Keratinocyte (primary cell): ENCODE results near the gene TMEM132D. TPM values are rescaled to one million over a fixed set of nuclear protein-coding genes. Genes with fewer than 3 reads are reported as not detected.

Source experiments
- DNase-seq: peaks from one replicate; pipeline ENCODE4 v3.0.0-alpha.2; 2011; ENCODE audit warnings: low read depth, missing footprints, low spot score
- FAIRE-seq: peaks from 2 replicates; lab custom pipeline; 2011; peaks lifted over from hg19 to GRCh38; lab: Jason Lieb, UNC
- H2AFZ ChIP-seq: 2 replicates; pipeline ENCODE4 v1.6.0; 2012; ENCODE audit warnings: low read length, control low read depth, inconsistent platforms; ENCODE audit not compliant: control insufficient read depth
- H3K27ac ChIP-seq: 2 replicates; pipeline ENCODE4 v1.5.1; 2011; ENCODE audit warnings: low read length; ENCODE audit not compliant: control insufficient read depth, insufficient read depth
- H3K27me3 ChIP-seq: 3 replicates; pipeline ENCODE4 v1.6.0; 2011; ENCODE audit warnings: low read length; ENCODE audit not compliant: control insufficient read depth, insufficient read depth; ENCODE audit errors: extremely low read depth
- H3K36me3 ChIP-seq, 2 experiments: 2 replicates in 1 of 2; 3 replicates in 1 of 2; pipeline ENCODE4 v1.5.1; 2011; ENCODE audit warnings: low read length in 2 of 2, mild to moderate bottlenecking in 1 of 2; ENCODE audit not compliant: control insufficient read depth in 2 of 2, insufficient read depth in 2 of 2; ENCODE audit errors: extremely low read depth in 1 of 2
- H3K4me1 ChIP-seq: 3 replicates; pipeline ENCODE4 v1.5.1; 2011; ENCODE audit warnings: low read length; ENCODE audit not compliant: control insufficient read depth, insufficient read depth; ENCODE audit errors: extremely low read depth
- H3K4me2 ChIP-seq: 3 replicates; pipeline ENCODE4 v1.6.0; 2011; ENCODE audit warnings: low read depth, low read length; ENCODE audit not compliant: control insufficient read depth, insufficient read depth; ENCODE audit errors: extremely low read depth
- H3K4me3 ChIP-seq, 3 experiments: fragments of 200-600 bp in 1 of 3; sonication (generic) in 1 of 3; 2 replicates in 2 of 3; 3 replicates in 1 of 3; pipeline ENCODE4 v1.5.1; 2011 to 2016; ENCODE audit warnings: low read length in 3 of 3, mild to moderate bottlenecking in 3 of 3, control low read depth in 2 of 3, inconsistent platforms in 1 of 3, low read depth in 1 of 3, mixed read lengths in 1 of 3, mixed run types in 1 of 3, moderate library complexity in 1 of 3; ENCODE audit not compliant: control insufficient read depth in 2 of 3, insufficient read depth in 2 of 3; ENCODE audit errors: extremely low read depth in 1 of 3
- H3K79me2 ChIP-seq: 2 replicates; pipeline ENCODE4 v1.6.0; 2012; ENCODE audit warnings: low read length; ENCODE audit not compliant: control insufficient read depth, insufficient read depth
- H3K9ac ChIP-seq: 3 replicates; pipeline ENCODE4 v1.6.0; 2011; ENCODE audit warnings: low read length; ENCODE audit not compliant: control insufficient read depth, insufficient read depth; ENCODE audit errors: extremely low read depth
- H3K9me1 ChIP-seq: 3 replicates; pipeline ENCODE4 v1.6.0; 2011; ENCODE audit warnings: low read length; ENCODE audit not compliant: control insufficient read depth, insufficient read depth; ENCODE audit errors: extremely low read depth
- H3K9me3 ChIP-seq: 2 replicates; pipeline ENCODE4 v1.5.1; 2012; ENCODE audit warnings: low read depth, low read length; ENCODE audit not compliant: control insufficient read depth
- H4K20me1 ChIP-seq: 3 replicates; pipeline ENCODE4 v1.6.0; 2011; ENCODE audit warnings: low read length; ENCODE audit not compliant: control insufficient read depth, insufficient read depth; ENCODE audit errors: extremely low read depth
- CTCF ChIP-seq, 3 experiments: IDR thresholded peaks in 1 of 3; conservative IDR thresholded peaks in 1 of 3; optimal IDR thresholded peaks in 1 of 3; 2 replicates in 2 of 3; 3 replicates in 1 of 3; pipeline versions ENCODE3 to v1.5.1; 2011; ENCODE audit warnings: low read length in 3 of 3, mild to moderate bottlenecking in 3 of 3, moderate library complexity in 2 of 3, control low read depth in 1 of 3, inconsistent platforms in 1 of 3; ENCODE audit not compliant: insufficient read depth in 2 of 3; ENCODE audit errors: extremely low read depth in 1 of 3
- EZH2 ChIP-seq: IDR thresholded peaks from one replicate; pipeline ENCODE4 v1.6.1; 2012; ENCODE audit warnings: inconsistent platforms, mild to moderate bottlenecking, low read length, moderate library complexity
- dilution Hi-C: fragments of 300-500 bp; cut with MboI; formaldehyde crosslinking; loops from one replicate; pipeline ENCODE4 v1.7.0; 2020; ENCODE audit warnings: low sequenced_read_pairs; ENCODE audit not compliant: extremely low pct_ligation_motif_present
- polyA plus RNA-seq, 5 experiments: library from polyadenylated mRNA; depleted of rRNA in 3 of 5; stranded (reverse) in 3 of 5; stranded (forward) in 1 of 5; unstranded in 1 of 5; fragments of >200 nt; gene quantifications; 1 replicate in 1 of 5; 2 replicates in 3 of 5; 3 replicates in 1 of 5; pipeline versions ENCODE4 v1.2.1 to v1.2.3, GENCODE V29; 2011 to 2012; ENCODE audit warnings: missing spikeins in 2 of 5, low read depth in 1 of 5, low replicate concordance in 1 of 5

The TMEM132D gene
- polyA plus RNA-seq, 1 donor (not counting 4 experiments of a cell fraction or from before 2014, with no cell fraction given) = not detected

- dilution Hi-C loops = no loop called here
- H3K9me1 ChIP-seq = no peaks in the 10 kb centered on the region
- DNase-seq = no peak
- no peaks in the 10 kb centered on the region for H3K79me2 ChIP-seq
- H3K9me3 ChIP-seq = peaks cover 4% of the 10 kb centered on the region
- no peak overlapping the region for H3K9ac ChIP-seq
- no peak overlapping the region for H2AFZ ChIP-seq
- no peak overlapping the region for H3K4me3 ChIP-seq
- H4K20me1 ChIP-seq = no peaks in the 10 kb centered on the region
- FAIRE-seq = no peak
- TF ChIP-seq EZH2 = no peak
- no peak for TF ChIP-seq CTCF (optimal IDR thresholded peaks at IDR 0.05 in 1 of 3, IDR thresholded peaks at IDR 0.05 in 1 of 3, conservative IDR thresholded peaks at IDR 0.05 in 1 of 3; ENCODE audit: extremely low read depth in 1 of 3, insufficient read depth in 2 of 3, low read length in 3 of 3)
- H3K27me3 ChIP-seq = no peaks in the 10 kb centered on the region
- H3K4me1 ChIP-seq = no peaks in the 10 kb centered on the region
- no peak overlapping the region for H3K4me2 ChIP-seq
- H3K27ac ChIP-seq = no peak overlapping the region
- H3K36me3 ChIP-seq = no peaks in the 10 kb centered on the region
Observed at GRCh38 chr12:129776977-129777667, 126.7 kb downstream of the TMEM132D start.

DNA sequence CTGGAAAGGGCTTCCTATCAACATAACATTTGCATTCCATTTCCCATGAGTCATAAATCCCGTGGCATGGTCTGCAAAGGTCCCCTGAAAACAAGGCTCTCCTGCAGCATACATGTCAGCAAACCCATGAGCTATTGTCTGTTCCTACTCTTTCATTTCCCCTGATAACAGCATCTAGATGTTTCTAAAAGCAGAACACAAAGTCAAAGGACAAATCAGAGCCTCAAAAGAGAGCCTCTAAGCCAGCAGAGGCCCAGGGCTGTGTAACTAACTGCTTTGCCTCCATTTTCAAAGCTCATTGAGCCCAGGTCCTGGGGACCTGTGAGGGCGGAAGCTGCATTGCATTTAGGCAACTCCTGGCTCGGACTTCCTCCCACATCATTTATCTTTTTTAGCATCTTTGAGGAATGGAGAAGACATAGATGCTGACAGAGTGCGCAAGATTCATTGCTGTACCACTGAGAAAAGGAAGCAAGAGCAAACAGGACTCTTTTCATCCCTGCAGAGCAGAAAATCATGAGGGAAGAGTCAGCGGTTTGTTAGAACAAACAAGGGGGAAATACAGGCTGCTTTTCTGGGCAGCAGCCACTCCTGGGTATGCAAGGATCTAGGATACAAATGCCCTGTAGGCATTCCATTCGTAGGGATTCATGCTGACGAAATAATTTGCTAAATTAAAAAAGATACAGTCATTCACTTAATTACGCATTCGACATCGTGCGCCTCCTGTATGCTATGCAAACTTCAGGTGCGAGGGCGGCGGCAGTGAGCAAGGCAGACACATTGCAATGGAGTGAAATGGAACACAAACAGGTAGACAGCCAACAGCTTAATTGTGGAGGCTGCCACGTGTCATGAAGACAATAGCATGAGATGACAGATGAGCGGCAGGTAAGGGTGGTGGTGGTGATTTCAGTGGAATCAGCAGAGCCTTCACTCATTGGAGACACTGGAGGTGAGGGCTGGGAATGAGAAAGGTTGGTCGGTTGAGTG is 131.0 kb downstream of the TMEM132D start:
- Histone ChIP-seq H3K4me1 (no peaks in the 10 kb centered on the region), H3K36me3 (no peaks in the 10 kb centered on the region), H3K9ac (no peak overlapping the region), H4K20me1 (no peaks in the 10 kb centered on the region), H3K79me2 (no peaks in the 10 kb centered on the region), H3K9me1 (no peaks in the 10 kb centered on the region), H3K9me3 (peaks cover 4% of the 10 kb centered on the region), H3K4me3 (no peak overlapping the region), H3K4me2 (no peak overlapping the region), H2AFZ (no peak overlapping the region), H3K27ac (no peak overlapping the region), H3K27me3 (no peaks in the 10 kb centered on the region)
- TF ChIP-seq CTCF (optimal IDR thresholded peaks at IDR 0.05 in 1 of 3, IDR thresholded peaks at IDR 0.05 in 1 of 3, conservative IDR thresholded peaks at IDR 0.05 in 1 of 3; ENCODE audit: extremely low read depth in 1 of 3, insufficient read depth in 2 of 3, low read length in 3 of 3) (no peak), EZH2 (no peak)
- FAIRE-seq = no peak
- no peak for DNase-seq
- dilution Hi-C loops = no loop called here
